ENCODE measurements around the gene ADCY2. TPM values are rescaled to one million over a fixed set of nuclear protein-coding genes. Genes with fewer than 3 reads are reported as not detected.

ADCY2 gene
- total and polyA plus RNA-seq, 2 of the 13 experiments (the other 11 are each of a cell fraction or from before 2014, with no cell fraction given), result not detected

DNA sequence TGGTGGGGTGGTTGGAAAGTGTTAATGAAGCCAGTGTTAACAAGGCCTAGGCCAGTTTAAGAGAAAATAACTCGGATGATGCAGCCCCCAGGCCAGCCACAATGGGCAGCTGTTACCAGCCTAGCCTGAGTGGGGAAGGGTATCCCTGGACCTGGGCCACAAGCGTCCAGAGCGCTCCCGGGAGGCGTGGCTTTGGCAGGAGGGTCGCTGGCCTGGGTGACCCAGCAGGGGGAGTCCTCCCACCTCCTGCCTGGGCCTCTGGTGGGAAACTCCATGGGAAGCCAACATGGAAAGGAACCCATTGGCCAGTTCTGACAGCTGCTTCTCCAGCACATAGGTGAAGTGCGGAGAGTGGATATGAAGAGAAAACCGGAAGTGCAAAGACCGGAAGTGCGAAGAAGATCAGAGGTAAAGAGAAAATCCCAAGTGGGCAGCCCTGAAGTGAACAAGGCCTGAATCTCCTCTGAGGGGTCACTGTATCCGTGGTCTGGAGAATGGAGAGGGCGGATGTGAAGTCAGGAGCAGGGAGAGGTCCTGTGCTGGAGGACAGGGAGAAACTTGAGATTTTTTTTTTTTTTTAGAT, 79.0 kb downstream of the ADCY2 start:
- ChIA-PET CTCF (ENCODE audit: low intra/inter-chr PET ratio, low total read pairs) (no interaction called here), POLR2A (no interaction called here)
- Histone ChIP-seq H2AFZ (ENCODE audit: low read length) (no peak overlapping the region), H3K9ac (ENCODE audit: insufficient read depth, low read depth, low read length) (no peak overlapping the region), H3K9me3 (ENCODE audit: low read length) (peaks cover 24% of the 10 kb centered on the region), H3K27ac (ENCODE audit: extremely low read length, insufficient read depth, low read length) (no peak overlapping the region), H3K4me2 (ENCODE audit: low read depth, low read length) (no peak overlapping the region), H3K27me3 (ENCODE audit: control insufficient read depth in 1 of 2, insufficient read depth in 2 of 2, low read length in 2 of 2) (no peaks in the 10 kb centered on the region; a peak in 1 of 5 replicates), H3K4me1 (ENCODE audit: insufficient read depth, low read length) (no peaks in the 10 kb centered on the region), H3K79me2 (ENCODE audit: insufficient read depth, low read length) (no peaks in the 10 kb centered on the region), H4K20me1 (ENCODE audit: insufficient read depth, low read length) (no peaks in the 10 kb centered on the region), H3K36me3 (replicated peaks in 1 of 2; ENCODE audit: control insufficient read depth in 1 of 2, insufficient read depth in 2 of 2, low read length in 2 of 2) (no peaks in the 10 kb centered on the region), H3K4me3 (replicated peaks in 1 of 3; ENCODE audit: insufficient read depth in 1 of 3, low read depth in 2 of 3, low read length in 3 of 3) (no peak overlapping the region)
- no peak for FAIRE-seq
- in situ Hi-C loops (cut with HindIII; ENCODE audit: extremely low pct_ligation_motif_present, low pct_unique_long_range_greater_than_20kb) (no loop called here), intact Hi-C loops (cut with micrococcal nuclease; ENCODE audit: unreplicated experiment) (no loop called here)
- ATAC-seq, result no peak
- WGBS (ENCODE audit: low lambda C conversion rate), result 36% methylated on average over 12 of the region's 12 CpGs
- TF ChIP-seq RBM39 (IDR thresholded peaks at IDR 0.05; ENCODE audit: low read depth, low read length, poor library complexity, severe bottlenecking) (no peak), AKNA (CRISPR knock-in tag; IDR thresholded peaks at IDR 0.05; ENCODE audit: borderline replicate concordance) (no peak), ZNF296 (CRISPR knock-in tag; conservative IDR thresholded peaks at IDR 0.05) (no peak), ZMYM4 (CRISPR knock-in tag; IDR thresholded peaks at IDR 0.05) (no peak), ZNF83 (CRISPR knock-in tag; IDR thresholded peaks at IDR 0.05; ENCODE audit: borderline replicate concordance) (no peak), PRMT3 (CRISPR knock-in tag; IDR thresholded peaks at IDR 0.05; ENCODE audit: borderline replicate concordance, low read depth) (no peak)
- TF ChIP-seq, protein P1, sequence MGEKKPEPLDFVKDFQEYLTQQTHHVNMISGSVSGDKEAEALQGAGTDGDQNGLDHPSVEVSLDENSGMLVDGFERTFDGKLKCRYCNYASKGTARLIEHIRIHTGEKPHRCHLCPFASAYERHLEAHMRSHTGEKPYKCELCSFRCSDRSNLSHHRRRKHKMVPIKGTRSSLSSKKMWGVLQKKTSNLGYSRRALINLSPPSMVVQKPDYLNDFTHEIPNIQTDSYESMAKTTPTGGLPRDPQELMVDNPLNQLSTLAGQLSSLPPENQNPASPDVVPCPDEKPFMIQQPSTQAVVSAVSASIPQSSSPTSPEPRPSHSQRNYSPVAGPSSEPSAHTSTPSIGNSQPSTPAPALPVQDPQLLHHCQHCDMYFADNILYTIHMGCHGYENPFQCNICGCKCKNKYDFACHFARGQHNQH (CRISPR knock-in tag; IDR thresholded peaks at IDR 0.05), result no peak
- TF ChIP-seq, protein P2, sequence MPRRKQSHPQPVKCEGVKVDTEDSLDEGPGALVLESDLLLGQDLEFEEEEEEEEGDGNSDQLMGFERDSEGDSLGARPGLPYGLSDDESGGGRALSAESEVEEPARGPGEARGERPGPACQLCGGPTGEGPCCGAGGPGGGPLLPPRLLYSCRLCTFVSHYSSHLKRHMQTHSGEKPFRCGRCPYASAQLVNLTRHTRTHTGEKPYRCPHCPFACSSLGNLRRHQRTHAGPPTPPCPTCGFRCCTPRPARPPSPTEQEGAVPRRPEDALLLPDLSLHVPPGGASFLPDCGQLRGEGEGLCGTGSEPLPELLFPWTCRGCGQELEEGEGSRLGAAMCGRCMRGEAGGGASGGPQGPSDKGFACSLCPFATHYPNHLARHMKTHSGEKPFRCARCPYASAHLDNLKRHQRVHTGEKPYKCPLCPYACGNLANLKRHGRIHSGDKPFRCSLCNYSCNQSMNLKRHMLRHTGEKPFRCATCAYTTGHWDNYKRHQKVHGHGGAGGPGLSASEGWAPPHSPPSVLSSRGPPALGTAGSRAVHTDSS (CRISPR knock-in tag; conservative IDR thresholded peaks at IDR 0.05), result no peak
- no peak for DNase-seq (ENCODE audit: low spot score)
- BruUV-seq (replicated peaks), result no TSS peak
